ENCODE data around the gene TMEM184A. TPM values are rescaled to one million over a fixed set of nuclear protein-coding genes. Genes with fewer than 3 reads are reported as not detected.

TMEM184A gene
- total and polyA plus RNA-seq, 10 of the 15 experiments (the other 5 are each of a cell fraction or from before 2014, with no cell fraction given): 0.04 to 0.15 TPM; not detected in 8

GRCh38 chr7:1586126-1586826 lies 30.3 kb upstream of the TMEM184A start:
- Histone ChIP-seq H3K79me2 (ENCODE audit: control insufficient read depth, insufficient read depth, low read length) (no peaks in the 10 kb centered on the region), H3K9ac (ENCODE audit: control insufficient read depth, insufficient read depth, low read length) (no peak overlapping the region), H3K27me3 (replicated peaks in 1 of 2; ENCODE audit: control insufficient read depth in 2 of 2, insufficient read depth in 2 of 2, low read length in 1 of 2) (no peaks in the 10 kb centered on the region; a peak in 1 of 4 replicates), H3K27ac (ENCODE audit: control insufficient read depth, insufficient read depth) (no peak overlapping the region), H4K20me1 (ENCODE audit: control insufficient read depth, insufficient read depth) (no peaks in the 10 kb centered on the region), H3K4me1 (ENCODE audit: control insufficient read depth, insufficient read depth, low read length) (no peaks in the 10 kb centered on the region), H3K36me3 (ENCODE audit: control insufficient read depth in 2 of 2, insufficient read depth in 2 of 2, low read length in 1 of 2) (no peaks in the 10 kb centered on the region), H3K9me3 (replicated peaks; ENCODE audit: control insufficient read depth, insufficient read depth, low read length) (peaks cover 2% of the 10 kb centered on the region; the same call in 1 of the 3 replicates), H3K4me2 (ENCODE audit: control insufficient read depth, insufficient read depth) (no peak overlapping the region), H3K4me3 (no peak overlapping the region), H2AFZ (ENCODE audit: control insufficient read depth, low read depth, low read length) (no peak overlapping the region)
- intact Hi-C loops (cut with micrococcal nuclease; ENCODE audit: unreplicated experiment) (no loop called here), in situ Hi-C loops (cut with MboI) (no loop called here)
- ChIA-PET RAD21 (ENCODE audit: unreplicated experiment) (no interaction called here), POLR2A (no interaction called here), SMC1A (ENCODE audit: uncharacterized antibody, unreplicated experiment) (no interaction called here), CTCF (interaction anchor here (0.6 kb wide), 1 partner anchor 132 kb away, joined by 3 read pairs; no protein-coding TSS in a partner anchor)
- no peak for TF ChIP-seq STAT1 (conservative IDR thresholded peaks at IDR 0.05)
- no peak for TF ChIP-seq PML (IDR thresholded peaks at IDR 0.05; ENCODE audit: low read length)
- no peak for TF ChIP-seq BMI1 (IDR thresholded peaks at IDR 0.05; ENCODE audit: borderline replicate concordance)
- no peak for TF ChIP-seq MYC (IDR thresholded peaks at IDR 0.05; ENCODE audit: insufficient read depth, insufficient read length, insufficient replicate concordance, low read length, severe bottlenecking)
- TF ChIP-seq MTA3 (IDR thresholded peaks at IDR 0.05; ENCODE audit: borderline replicate concordance, low read length): no peak
- no peak for TF ChIP-seq CBFB (IDR thresholded peaks at IDR 0.05; ENCODE audit: low read depth)
- no peak for TF ChIP-seq CHD2 (IDR thresholded peaks at IDR 0.05; ENCODE audit: borderline replicate concordance, low read depth, low read length)
- TF ChIP-seq NFXL1 (IDR thresholded peaks at IDR 0.05; ENCODE audit: borderline replicate concordance): no peak
- no peak for TF ChIP-seq NR2C1 (IDR thresholded peaks at IDR 0.05)
- TF ChIP-seq, protein P1, sequence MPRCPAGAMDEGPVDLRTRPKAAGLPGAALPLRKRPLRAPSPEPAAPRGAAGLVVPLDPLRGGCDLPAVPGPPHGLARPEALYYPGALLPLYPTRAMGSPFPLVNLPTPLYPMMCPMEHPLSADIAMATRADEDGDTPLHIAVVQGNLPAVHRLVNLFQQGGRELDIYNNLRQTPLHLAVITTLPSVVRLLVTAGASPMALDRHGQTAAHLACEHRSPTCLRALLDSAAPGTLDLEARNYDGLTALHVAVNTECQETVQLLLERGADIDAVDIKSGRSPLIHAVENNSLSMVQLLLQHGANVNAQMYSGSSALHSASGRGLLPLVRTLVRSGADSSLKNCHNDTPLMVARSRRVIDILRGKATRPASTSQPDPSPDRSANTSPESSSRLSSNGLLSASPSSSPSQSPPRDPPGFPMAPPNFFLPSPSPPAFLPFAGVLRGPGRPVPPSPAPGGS (IDR thresholded peaks at IDR 0.05; ENCODE audit: borderline replicate concordance, insufficient read depth, low read depth, low read length, poor library complexity, severe bottlenecking): no peak
- no peak for TF ChIP-seq SUPT20H (IDR thresholded peaks at IDR 0.05; ENCODE audit: borderline replicate concordance, control insufficient read depth, low read depth, low read length)
- TF ChIP-seq ZNF24 (IDR thresholded peaks at IDR 0.05): no peak
- TF ChIP-seq PRDM15 (CRISPR knock-in tag; IDR thresholded peaks at IDR 0.05): no peak
- no peak for DNase-seq (ENCODE audit: low read depth, low spot score)
- FAIRE-seq: no peak
- no peak for ATAC-seq
- no TSS peak for BruUV-seq (replicated peaks)
- WGBS (ENCODE audit: insufficient coverage, insufficient replicate concordance, low lambda C conversion rate, missing lambda C conversion rate): 78% methylated on average over 28 of the region's 34 CpGs

Data from GM12878 (cell line).